Measurements from ENCODE around the gene CDK4. TPM values are rescaled to one million over a fixed set of nuclear protein-coding genes. Genes with fewer than 3 reads are reported as not detected.

Gene CDK4
- total RNA-seq, 4 donors from 2014 or later: 42.8 to 96.9 (median 60.4) TPM

- Histone ChIP-seq H3K27me3 (peaks cover 26 to 86% (median 38%) of the 10 kb centered on the region in 4 donors), H3K9me3 (no peaks in the 10 kb centered on the region), H3K4me3 (peak within 1 kb of the TSS; percentile 1 to 58 (median 24)), H3K27ac (no peak within 1 kb of the TSS), H3K4me1 (peaks cover 25 to 52% (median 31%) of the 10 kb centered on the region in 3 donors), H3K36me3 (peaks cover 0 to 9% (median 0%) of the 10 kb centered on the region in 3 donors)
- DNase-seq: no peak
- 12 to 42% methylated on average over 14 to 26 of the region's 36 CpGs for WGBS, 2 donors
- intact Hi-C loops (cut with DNase I): no loop called here
- TF ChIP-seq POLR2A (IDR thresholded peaks at IDR 0.05): no peak
- TF ChIP-seq, protein P1, sequence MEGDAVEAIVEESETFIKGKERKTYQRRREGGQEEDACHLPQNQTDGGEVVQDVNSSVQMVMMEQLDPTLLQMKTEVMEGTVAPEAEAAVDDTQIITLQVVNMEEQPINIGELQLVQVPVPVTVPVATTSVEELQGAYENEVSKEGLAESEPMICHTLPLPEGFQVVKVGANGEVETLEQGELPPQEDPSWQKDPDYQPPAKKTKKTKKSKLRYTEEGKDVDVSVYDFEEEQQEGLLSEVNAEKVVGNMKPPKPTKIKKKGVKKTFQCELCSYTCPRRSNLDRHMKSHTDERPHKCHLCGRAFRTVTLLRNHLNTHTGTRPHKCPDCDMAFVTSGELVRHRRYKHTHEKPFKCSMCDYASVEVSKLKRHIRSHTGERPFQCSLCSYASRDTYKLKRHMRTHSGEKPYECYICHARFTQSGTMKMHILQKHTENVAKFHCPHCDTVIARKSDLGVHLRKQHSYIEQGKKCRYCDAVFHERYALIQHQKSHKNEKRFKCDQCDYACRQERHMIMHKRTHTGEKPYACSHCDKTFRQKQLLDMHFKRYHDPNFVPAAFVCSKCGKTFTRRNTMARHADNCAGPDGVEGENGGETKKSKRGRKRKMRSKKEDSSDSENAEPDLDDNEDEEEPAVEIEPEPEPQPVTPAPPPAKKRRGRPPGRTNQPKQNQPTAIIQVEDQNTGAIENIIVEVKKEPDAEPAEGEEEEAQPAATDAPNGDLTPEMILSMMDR (IDR thresholded peaks at IDR 0.05): no peak
Measured at GRCh38 chr12:57738661-57739237, 13.4 kb downstream of the CDK4 start, which contains the start of gene AGAP2. TSS of gene AGAP2 (minus strand) at chr12:57738742. CDS start at chr12:57738246, 496 bp downstream.

GRCh38 chr12:57737467-57738460 is 14.3 kb downstream of the CDK4 start:
- intact Hi-C loops (cut with DNase I): no loop called here
- Histone ChIP-seq H3K27me3 (peaks cover 26 to 96% (median 38%) of the 10 kb centered on the region in 4 donors), H3K4me3 (peak overlapping the region; percentile 1 to 58 (median 24)), H3K36me3 (peaks cover 0 to 9% (median 0%) of the 10 kb centered on the region in 3 donors), H3K27ac (no peak overlapping the region), H3K9me3 (no peaks in the 10 kb centered on the region), H3K4me1 (peaks cover 25 to 52% (median 31%) of the 10 kb centered on the region in 3 donors)
- 40% methylated on average over 1 of the region's 110 CpGs; no CpG with 5 or more reads in 1 of the 2 donors for whole genome bisulfite sequencing, 2 donors
- no peak for TF ChIP-seq POLR2A (IDR thresholded peaks at IDR 0.05)
- TF ChIP-seq, protein P1 (IDR thresholded peaks at IDR 0.05): peak in 1 of 6 experiments; percentile 18
- no peak for DNase-seq

DNA sequence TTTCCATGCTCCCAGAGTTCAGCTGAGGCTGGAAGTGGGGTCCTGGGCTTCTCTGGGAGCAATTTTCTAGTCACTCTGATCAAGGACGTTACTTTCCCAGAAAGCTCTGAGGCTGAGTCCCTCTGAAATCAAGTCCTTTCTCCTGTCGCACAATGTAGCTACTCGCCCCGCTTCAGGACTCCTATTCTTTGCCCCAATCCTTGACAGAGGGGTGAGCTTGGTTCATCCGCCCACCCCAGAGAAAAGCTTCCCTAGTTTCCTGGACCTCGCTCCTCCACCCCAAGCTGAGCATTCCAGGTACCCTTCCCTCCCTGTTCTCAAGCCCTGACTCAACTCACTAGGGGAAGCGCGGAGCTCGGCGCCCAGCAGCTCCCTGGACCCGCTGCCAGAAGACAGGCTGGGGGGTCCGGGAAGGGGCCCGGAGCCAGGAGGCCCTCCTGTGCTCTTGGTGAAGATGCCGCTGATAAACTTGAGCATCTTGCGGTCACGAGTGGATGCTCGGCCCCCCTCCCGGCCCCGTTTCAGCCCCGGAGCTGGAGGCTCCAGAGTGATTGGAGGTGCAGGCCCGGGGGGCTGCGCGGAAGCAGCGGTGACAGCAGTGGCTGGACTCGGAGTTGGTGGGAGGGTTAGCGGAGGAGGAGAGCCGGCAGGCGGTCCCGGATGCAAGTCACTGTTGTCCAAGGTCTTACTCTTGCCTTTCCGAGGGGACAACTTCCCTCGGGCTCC is 15.2 kb downstream of the CDK4 start:
- 13 to 55% methylated on average over 6 of the region's 31 CpGs for WGBS, 2 donors
- Histone ChIP-seq H3K27ac (no peak overlapping the region), H3K36me3 (peaks cover 0 to 9% (median 0%) of the 10 kb centered on the region in 3 donors), H3K27me3 (peaks cover 26 to 97% (median 38%) of the 10 kb centered on the region in 4 donors), H3K4me3 (peak overlapping the region in 2 of 4 donors; percentile 38 to 58), H3K9me3 (no peaks in the 10 kb centered on the region), H3K4me1 (peaks cover 25 to 45% (median 31%) of the 10 kb centered on the region in 3 donors)
- DNase-seq: no peak
- intact Hi-C loops (cut with DNase I): no loop called here
- TF ChIP-seq POLR2A (IDR thresholded peaks at IDR 0.05): no peak
- TF ChIP-seq, protein P1 (IDR thresholded peaks at IDR 0.05): no peak

GRCh38 chr12:57735952-57736740 is 16.0 kb downstream of the CDK4 start:
- 23 to 41% methylated on average over 21 to 26 of the region's 49 CpGs for WGBS, 2 donors
- H3K4me3 ChIP-seq: peak overlapping the region in 2 of 4 donors; percentile 9 to 48

More at GRCh38 chr12:57735952-57736740, 16.0 kb downstream of the CDK4 start:
- no peaks in the 10 kb centered on the region for H3K9me3 ChIP-seq
- DNase-seq: no peak
- H3K27me3 ChIP-seq: peaks cover 26 to 96% (median 38%) of the 10 kb centered on the region in 4 donors
- no peak for TF ChIP-seq POLR2A (IDR thresholded peaks at IDR 0.05)
- TF ChIP-seq, protein P1 (IDR thresholded peaks at IDR 0.05): no peak
- peaks cover 25 to 40% (median 31%) of the 10 kb centered on the region in 3 donors for H3K4me1 ChIP-seq
- intact Hi-C loops (cut with DNase I): no loop called here
- H3K36me3 ChIP-seq: peaks cover 0 to 14% (median 0%) of the 10 kb centered on the region in 3 donors
- no peak overlapping the region for H3K27ac ChIP-seq

All from esophagus squamous epithelium (tissue), 5 donors.